NCI-H524 treated with DMSO at 0.1 percent for 48 hours (cell line): Measurements from ENCODE around the gene SFXN1.

ENCODE experiments used
- DNase-seq: peaks from one replicate; lab custom pipeline; 2025; lab: John Stamatoyannopoulos, UW

Gene SFXN1

DNA sequence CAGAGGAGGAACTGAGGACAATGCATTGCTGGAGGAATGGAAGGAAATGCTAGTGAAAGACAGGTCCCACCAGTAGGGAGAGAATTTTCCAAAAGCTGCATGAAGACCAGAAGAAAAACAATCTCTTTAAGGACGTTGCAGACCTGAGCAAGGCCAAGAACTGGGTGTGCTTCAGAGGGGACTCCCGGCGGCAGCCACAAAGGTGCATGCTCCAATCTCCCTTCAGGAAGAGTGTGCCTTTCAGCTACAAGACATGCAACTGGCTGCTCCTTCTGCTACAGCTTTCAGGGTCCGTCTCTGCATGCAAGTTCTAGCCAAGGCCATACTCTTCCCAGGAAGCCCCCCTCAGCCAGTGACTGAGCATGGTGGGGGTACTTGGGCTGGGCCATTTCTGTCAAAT is 62.9 kb downstream of the SFXN1 start:
- DNase-seq, result no peak

DNA sequence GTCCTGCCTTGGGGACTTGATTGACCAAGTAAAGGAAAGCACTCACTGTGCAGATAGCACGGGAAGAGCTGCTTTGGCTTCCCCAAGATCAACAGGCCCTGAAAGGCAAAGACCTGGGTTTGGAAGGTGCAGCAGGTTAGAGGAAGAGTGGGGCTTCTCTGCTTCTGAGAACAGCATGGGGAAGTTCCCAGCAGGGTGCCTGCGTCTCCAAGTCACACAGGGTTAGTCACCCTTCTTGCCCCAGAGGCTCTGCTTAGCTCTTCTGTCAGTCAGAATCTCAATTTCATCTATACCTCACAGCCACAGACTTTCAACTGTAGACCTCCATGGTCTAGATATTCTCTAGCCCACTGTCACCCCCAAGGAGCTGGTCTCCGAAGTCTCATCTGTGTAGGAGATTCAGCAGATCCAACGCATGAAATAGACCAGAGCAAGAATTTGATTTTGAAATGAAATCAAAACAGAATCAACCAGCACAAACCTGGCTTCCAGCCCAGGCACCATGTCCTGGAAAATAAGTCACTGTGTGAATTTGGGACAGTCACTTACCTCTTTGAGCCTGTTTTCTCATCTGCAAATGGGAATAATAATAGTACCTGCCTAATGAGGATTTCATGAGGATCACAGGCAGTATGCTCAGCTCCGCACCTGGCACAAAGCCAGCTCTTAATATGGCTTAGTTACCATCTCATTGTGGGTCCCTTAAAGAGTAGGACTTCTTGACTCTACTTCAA is 64.0 kb downstream of the SFXN1 start:
- DNase-seq, result no peak

DNA sequence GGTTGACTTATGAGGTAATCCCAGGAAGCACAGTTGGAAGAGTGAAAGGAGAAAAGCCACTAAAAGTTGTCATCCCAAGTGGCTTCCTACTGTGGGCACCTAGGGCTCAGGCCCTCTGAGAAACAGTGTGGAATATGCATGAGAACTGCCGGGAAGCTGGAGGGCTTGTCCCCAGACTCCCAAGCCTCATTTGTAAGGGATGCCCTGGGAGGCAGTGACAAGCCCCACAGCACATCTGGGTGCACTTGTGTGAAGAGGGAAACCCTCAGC is 64.5 kb downstream of the SFXN1 start:
- no peak for DNase-seq

DNA sequence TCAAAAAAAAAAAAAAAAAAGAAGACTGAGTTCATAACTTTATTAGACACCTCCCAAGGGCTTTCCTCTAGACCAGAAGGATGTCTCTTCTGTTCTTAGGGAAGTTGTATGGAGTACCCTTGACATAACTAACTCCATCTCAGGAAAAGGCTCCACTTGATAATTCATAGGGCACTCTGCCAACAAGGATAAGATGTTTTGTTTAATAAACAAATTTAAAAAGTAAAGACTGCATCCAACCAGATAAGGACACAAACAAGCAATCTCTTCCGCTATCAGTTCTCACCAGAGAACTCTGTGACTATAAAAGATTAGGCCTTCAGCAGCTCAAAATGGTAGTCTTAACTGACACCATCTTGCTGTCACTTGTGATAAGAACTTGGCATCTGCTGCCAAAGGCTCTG is 65.8 kb downstream of the SFXN1 start:
- no peak for DNase-seq

DNA sequence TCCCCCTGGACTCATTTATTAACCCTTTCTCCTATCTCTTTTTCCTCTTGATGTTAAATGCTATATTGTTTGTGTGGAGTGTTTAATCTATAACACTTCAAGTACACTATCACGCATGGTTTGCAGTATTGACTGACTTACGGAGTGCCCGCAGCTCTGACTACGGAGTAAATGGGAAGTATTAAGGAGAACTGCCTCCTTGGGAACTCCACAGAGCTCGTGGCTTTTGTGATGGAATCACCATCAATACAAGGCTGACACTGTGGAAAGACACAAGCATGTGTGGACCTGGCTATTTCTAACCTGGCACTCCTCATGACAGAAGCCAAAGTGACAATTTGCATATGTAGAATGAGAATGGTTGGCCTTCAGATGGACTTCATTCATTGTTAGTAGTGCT is 66.2 kb downstream of the SFXN1 start:
- DNase-seq, result no peak

DNA sequence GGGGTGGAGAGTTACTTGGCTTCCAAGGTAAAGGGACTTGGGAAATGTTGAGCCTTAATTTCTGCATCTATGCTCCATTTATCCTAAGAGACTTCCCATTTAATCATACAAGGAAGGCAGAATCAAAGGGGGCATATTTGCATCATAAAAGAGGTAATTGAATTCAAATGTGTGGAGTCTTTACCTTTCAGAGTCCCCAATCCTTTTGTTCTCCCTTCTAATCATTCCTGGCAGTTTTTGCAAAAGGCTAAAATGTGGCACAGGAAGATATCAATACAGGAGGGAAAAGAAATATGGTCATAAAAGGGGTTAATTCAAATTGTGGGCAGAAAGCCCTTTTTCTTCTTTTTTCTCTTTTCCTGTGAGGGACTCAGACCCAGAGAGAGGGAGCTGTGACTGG is 69.5 kb downstream of the SFXN1 start:
- DNase-seq, result no peak

DNA sequence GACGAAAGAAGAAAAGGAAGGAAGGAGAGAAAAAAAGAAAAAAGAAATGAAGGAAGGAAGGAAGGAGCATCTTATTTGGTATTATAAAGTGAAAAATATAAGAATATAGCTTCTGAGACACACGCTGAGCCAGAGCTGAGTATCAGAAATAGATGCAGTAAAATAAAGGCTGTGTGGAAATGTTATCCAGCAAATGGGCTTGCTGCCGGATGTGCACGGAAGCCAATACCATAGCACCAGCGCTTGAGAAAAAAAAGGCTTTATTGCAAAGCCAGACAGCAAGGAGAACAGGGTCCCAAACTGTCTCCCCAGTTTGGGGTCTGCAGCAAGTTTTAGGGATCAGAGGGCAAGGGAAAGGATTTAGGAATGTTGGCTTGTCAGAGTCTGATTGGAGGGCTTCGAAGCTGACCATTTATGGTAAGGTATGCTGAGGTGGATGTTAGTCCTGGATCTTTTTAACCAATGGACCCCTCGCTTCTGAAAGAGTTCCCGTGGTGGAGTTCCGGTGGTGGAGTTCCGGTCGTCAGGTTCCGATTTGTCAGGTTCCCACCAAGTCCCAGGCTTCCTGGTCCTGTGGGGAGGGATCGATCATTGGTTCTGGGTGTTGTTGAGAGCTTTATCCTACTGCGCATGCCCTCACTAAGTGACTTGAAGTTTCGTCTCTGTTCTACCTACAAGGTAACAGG is 70.4 kb downstream of the SFXN1 start:
- DNase-seq, result no peak

DNA sequence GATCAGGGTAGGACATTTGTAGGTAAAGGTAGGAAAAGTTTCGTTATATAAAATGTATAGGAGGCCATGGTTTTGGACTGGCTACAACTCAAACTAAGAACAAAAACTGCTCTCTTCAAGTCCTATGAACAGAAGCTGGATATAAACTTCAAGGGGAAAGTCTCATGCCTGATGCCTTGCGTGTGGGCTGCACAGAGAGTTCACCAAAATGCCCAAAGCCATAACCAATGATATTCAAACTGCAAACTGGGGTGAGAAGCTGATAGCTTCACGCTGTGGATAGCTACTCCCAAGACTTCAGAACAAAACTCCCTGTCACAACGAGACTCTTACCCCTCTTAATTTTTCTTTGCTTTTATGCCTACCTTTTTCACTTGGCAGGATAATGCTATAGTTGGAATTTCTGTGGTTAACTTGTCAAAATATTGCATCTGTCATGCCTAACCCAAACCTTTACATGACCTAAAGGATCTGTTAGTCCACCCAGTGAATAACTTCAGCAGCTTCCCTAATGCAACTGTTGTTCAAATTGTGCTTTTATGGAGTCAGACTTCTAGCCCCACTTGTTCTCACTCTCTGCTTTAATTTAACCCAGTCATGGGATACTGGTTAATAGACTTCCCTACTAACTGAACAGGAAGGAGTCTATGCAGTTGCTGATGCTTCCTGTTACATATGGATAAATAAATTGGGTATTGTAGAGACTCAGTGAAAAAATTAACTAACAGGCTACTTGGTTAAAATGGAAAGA is 71.9 kb downstream of the SFXN1 start:
- DNase-seq, result no peak

DNA sequence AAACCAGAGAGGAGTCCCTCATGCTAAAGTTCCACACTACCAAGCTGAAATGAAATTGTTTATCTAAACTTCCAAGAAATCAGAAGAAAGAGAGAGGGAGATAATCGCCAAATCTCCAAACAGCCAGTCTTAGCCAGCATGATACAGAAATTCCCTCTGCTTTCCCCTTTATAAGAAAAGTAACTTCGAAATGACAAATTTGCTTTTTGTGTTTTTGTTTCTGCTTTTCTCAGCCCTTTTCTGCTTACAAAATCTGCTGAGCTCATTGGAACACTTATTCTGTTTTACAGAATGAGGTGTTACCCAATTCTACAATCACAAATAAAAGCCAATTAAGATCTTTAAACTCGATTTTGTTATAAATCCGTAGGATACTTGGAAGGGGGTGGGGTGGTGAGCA is 72.9 kb downstream of the SFXN1 start:
- DNase-seq, result no peak

DNA sequence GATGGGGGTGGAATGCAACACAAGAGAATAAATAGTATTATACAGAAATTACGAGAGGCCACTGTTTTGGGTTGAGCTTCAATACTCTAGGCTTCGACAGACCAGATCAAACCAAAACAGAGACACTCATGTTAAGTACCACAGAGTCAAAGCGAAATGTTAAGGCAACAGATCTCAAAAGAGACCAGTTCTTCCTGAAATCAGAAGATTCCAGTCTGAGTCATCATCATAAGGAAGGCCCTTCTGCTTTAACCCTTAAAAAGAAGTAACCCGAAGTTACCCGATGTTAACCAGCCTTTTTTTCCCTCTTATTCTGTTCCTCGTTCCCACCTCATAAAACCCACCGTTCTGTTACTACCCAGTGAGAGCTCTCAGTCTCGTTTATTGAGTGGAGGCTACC is 75.9 kb downstream of the SFXN1 start:
- DNase-seq, result no peak

DNA sequence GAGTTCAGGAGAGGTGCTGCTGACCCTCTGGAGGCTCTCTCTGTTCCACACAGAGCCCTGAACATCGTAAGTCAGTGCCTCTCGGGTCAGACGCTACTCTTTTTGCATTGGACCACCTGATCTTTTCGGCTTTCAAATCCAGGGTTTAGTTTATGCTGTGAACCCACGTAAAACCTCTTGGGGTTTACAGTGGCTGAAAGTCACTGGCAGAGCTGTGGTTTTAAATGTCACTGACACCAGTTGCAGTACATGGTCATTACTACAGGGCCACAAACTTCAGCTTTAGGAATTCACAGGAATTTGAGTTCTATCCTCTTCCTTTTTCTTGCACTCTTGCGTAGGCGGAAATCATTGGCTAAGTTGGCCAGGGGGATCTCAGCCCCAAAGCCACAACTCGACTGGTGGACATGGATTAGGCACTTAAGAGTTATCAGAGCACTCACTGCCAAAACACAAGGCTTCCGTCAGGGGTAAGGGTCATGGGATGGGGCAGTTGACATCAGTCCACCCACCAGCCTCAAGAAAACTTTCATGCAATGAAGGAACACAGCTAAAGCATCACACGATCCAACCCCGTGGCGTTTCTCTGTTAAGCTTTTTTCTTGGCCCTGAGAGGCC is 76.9 kb downstream of the SFXN1 start:
- DNase-seq, result no peak

DNA sequence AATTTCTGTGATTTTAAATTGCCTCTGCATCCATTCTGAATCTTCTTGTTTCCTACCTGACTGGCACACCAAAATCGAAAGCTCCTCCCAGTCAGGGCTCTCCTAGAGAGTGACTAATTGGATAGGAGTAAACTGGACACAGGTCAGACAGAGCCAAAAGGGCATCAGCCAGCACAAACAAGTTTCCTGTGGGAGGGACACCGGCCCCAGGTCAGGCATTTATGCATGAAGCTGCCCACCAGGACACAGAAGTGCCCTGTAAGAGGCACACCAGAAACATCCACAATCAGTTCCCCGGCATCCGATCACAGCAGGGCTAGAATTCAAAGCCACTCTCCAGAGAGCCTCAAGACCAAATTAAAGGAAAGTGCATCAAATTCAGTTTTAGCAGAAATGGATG is 78.4 kb downstream of the SFXN1 start:
- no peak for DNase-seq

DNA sequence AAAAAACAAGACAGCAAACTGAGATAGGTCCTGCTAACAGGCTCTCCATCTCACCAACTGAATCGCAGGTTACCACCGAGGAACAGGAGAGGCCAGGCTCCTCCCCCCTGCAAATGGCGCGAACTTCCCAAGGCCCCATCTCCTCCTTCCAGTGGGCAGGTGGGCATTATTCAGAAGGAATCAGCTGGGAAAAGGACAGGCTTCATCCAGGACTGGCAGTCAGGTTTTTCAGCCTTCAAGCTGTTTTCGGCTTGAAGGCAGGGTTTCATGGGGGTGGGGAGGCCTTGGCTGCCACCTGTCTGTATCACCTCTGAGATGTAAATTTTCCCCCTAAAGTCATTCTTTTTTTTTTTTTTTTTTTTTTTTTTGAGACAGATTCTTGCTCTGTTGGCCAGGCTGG is 79.4 kb downstream of the SFXN1 start:
- no peak for DNase-seq

DNA sequence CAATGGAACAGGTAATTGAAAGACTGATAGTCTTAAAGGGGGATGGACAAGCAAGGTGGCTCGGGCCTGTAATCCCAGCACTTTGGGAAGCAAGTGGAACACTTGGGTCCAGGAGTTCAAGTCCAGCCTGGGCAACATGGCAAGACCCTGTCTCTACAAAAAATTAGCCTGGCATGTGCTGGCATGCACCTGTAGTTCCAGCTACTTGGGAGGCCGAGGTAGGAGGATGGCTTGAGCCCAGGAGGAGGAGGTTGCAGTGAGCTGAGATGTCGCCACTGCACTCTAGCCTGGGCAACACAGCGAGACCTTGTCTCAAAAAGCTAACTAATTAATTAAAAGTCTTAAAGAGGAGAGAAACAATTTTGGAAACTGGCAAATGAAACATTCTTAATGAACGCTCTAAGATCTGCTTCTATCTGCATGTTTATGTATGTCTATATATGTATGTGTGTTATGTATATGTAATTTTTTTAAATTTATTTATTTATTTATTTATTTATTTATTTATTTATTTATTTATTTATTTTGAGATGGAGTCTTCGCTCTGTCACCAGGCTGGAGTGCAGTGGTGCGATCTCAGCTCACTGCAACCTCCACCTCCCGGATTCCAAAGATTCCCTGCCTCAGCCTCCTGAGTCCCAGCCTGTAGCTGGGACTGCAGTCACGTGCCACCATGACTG is 80.6 kb downstream of the SFXN1 start:
- no peak for DNase-seq

DNA sequence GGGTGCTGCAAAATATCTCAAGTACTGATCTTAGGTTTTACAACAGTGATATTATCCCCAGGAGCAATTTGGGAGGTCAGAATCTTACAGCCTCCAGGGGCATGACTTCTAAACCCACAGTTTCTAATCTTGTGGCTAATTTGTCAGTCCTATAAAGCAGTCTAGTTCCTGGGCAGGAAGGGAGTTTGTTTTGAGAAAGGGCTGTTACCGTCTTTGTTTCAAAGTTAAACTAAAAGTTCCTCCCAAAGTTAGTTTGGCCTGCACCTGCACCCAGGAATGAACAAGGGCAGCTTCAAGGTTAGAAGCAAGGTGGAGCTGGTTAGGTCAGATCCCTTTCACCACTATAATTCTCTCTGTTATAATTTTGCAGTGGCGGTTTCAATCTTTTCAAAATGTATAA is 81.7 kb downstream of the SFXN1 start:
- DNase-seq, result no peak

DNA sequence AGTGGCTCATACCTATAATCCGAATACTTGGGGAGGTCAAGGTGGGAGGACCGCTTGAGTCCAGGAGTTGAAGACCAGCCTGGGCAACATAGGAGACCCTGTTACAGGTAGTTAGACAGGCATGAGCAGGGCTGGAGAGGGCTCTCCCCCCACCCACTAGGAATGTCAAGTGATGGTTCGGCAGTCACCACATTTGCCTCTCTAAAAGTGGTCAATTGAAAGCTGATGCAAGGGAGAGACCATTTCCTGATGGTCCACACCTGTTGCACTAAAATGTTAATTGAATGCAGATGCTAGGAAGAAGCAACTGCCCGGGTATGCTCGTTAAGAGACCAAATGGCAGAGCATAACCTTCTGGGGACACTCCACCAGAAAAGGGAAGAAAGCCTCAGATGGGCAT is 82.7 kb downstream of the SFXN1 start:
- DNase-seq, result no peak

DNA sequence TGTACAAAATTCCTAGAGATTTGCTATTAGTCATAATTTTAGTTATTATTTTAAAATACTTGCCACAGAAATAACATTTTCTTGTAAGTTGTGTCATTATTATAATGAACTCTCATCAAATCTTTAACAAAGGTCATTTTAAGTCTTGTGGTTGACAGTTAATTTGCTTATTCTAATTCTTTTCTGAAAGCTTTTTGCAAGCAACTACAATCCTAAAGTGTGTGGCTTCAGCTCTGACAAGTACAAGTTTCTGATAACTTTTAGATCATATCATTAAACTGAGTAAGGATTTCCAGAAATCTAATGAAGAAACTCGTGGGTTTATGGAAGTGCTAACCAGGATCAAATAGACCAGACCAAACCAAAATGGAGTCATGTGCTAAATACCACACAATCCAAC is 86.4 kb downstream of the SFXN1 start:
- DNase-seq, result no peak

DNA sequence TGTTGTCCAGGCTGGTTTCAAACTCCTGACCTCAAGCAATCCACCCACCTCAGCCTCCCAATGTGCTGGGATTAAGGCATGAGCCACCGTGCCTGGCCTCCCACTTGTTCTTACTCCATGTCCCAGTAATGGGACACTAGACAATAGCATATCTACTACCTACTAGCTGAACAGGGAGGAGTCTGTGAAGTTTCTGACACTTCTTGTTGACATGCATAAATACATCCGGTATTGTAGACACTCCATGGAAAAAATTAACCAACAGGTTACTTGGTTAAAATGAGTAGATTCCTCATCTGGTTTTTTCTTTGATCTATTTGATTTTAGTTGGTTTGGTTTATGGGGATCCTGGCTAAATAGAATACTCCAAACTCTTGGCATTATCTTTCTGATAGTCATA is 88.3 kb downstream of the SFXN1 start:
- DNase-seq, result no peak

DNA sequence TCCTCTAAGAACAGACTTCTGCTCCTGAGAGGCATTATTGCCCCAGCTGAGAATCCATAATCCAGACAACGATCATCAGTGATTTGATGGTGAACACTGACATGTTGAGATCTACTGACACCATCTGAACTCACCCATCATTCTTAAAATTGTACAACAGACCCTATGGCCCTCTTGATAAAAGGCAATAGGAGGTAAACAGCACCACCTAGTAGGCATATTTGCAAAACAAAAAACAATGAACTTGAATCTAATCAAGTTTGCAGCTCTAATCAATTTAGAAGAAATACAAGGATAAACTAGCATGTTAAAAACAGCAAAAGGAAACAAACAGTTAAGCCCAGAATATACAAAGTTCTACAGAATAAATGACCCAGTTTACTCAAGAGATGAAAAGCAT is 89.6 kb downstream of the SFXN1 start:
- no peak for DNase-seq

DNA sequence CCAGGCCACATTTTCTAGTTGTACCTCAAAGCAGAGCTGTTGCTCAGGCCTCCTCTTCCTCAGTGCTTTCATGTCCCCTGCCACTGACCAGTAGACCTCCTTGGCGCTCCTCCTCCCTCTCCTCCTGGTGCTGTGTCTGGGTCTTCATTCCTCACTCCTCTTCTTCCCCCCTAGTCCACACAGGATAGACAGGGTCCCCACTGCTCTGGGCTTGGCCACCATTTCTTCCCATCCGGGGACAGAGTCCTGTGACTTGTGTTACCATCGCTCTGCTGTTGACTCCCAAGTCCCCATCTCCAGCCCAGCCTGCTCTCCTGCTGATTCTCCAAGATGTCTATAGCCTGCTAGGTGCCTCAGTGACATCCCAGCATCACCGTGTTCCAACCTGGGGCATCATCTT is 91.3 kb downstream of the SFXN1 start:
- no peak for DNase-seq

DNA sequence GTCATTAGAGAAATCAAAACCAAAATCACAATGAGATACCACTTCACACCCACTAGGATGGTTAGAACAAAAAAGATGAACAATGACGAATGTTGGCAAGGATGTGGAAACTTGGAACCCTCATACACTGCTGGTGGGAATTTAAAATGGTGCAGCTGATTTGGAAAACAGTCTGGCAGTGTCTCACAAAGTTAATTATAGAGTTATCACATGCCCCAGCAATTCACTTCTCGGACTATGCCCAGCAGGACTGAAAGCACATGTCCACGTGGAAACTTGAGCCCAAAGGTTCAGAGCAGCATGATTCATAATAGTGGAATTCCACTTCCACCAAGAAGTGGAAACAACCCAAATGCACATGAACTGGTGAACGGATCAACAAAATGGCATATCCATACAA is 94.5 kb downstream of the SFXN1 start:
- DNase-seq, result no peak

DNA sequence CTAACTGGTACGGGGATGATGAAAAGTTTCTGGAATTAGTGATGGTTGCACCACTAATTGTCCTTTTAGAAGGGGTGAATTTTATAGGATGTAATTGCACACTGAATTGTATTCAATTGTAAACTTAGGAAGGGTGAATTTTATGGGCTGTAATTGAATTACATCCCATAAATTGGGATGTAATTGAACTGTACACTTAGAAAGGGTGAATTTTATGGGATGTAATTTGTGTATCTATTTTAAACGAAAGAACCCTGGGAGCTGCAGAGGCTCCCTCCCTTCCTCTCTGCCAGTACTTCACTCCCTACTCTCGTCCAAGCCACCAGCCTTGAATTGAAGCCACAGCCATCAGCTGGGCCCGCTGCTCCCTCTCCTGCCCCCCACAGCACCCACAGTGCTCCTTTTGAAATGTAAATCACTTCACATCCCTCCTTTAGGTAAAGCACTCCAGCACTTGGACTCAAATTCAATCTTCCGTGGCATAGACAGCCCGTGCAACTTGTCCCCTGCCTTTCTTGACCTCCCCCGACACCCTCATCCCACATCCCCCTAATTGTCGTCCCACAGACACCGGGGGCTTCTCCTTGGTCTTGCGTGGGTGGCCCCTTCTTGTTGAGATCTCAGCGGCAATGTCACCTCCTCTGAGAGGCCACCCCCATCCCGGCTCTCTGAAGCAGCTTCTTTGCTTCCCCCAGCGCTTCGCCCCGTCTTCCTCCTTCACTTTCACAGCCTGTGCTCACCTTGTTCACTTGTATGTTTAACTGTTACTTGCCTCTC is 95.3 kb downstream of the SFXN1 start:
- no peak for DNase-seq
